ENCODE measurements around the gene ADAP1.
"Not testable (repeated sequence)": the region's sequence is repeated elsewhere in the genome, so short reads cannot be mapped to it uniquely, and the experiment has no call there.

Gene ADAP1, protein sequence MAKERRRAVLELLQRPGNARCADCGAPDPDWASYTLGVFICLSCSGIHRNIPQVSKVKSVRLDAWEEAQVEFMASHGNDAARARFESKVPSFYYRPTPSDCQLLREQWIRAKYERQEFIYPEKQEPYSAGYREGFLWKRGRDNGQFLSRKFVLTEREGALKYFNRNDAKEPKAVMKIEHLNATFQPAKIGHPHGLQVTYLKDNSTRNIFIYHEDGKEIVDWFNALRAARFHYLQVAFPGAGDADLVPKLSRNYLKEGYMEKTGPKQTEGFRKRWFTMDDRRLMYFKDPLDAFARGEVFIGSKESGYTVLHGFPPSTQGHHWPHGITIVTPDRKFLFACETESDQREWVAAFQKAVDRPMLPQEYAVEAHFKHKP

DNA sequence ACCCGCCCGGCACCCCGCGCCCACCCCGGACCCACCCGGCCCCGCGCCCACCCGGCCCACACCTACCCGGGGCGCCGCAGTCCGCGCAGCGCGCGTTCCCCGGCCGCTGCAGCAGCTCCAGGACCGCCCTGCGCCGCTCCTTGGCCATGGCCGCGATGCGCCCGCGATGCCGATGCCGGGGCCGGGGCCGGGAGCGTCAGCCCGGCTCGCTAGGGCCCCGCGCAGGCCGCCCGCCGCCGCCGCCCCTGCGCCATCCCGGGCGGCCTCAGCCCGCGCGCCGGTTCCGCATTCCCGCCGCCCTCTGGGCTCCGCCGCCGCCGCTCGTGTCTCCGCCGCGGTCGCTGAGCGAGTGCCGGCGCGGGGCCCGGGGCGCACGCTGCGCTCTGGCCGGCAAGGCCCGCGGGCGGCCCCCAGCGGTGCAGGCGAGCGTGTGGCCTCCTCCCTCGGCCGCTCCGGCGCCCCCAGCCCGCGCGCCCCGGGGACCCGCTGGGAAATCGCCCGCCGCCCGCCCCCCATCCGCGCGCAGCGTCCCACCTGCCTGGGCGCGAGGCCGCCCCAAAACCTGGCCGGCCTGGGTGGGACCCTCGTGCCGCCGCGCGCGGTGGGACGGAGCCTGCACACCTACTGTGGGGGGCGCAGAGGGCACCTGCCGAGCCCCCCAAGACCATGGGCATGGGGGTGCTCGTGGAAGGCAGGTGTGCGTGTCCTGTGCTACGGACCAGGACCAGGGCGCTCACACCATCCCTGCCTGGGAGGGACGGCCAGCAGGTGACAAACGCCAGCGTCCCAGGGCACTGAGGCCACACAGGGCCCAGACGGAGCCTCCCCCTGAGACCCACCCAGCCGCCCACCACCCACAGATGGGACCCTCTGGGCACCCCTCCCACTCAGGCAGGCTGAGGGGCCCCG is at the start of gene ADAP1:
ADAP1 (minus strand) TSS at position 351 of the 909 bp plus-strand sequence; CDS start at position 148, 203 bp downstream.
- no peaks in the 10 kb centered on the region for H3K9me3 ChIP-seq (ENCODE audit: control insufficient read depth, insufficient read depth, low read length)
- no peak within 1 kb of the TSS for H3K9ac ChIP-seq (ENCODE audit: low read depth, low read length)
- 0 out of 2 replicates have a peak, but pooled peaks cover 6% of the 10 kb centered on the region for H3K4me1 ChIP-seq (ENCODE audit: control insufficient read depth, insufficient read depth, low read length)
- no peak within 1 kb of the TSS for H3K27ac ChIP-seq (ENCODE audit: low read depth, low read length)
- H3K27me3 ChIP-seq (ENCODE audit: control insufficient read depth, insufficient read depth, low read length), result peaks cover 30% of the 10 kb centered on the region
- peak within 1 kb of the TSS; percentile 62 for H3K4me3 ChIP-seq (ENCODE audit: low read depth, low read length)
- H3K36me3 ChIP-seq (ENCODE audit: control insufficient read depth, insufficient read depth, low read length), result no peaks in the 10 kb centered on the region

DNA sequence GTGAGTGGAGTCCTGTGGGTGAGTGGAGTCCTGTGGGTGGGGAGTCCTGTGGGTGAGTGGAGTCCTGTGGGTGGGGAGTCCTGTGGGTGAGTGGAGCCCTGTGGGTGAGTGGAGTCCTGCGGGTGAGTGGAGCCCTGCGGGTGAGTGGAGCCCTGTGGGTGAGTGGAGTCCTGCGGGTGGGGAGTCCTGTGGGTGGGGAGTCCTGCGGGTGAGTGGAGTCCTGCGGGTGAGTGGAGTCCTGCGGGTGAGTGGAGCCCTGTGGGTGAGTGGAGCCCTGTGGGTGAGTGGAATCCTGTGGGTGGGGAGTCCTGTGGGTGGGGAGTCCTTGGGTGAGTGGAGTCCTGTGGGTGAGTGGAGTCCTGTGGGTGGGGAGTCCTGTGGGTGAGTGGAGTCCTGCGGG is 48.0 kb upstream of the ADAP1 start:
- H3K36me3 ChIP-seq (ENCODE audit: control insufficient read depth, insufficient read depth, low read length); H3K9ac ChIP-seq (ENCODE audit: low read depth, low read length); H3K9me3 ChIP-seq (ENCODE audit: control insufficient read depth, insufficient read depth, low read length); H3K4me1 ChIP-seq (ENCODE audit: control insufficient read depth, insufficient read depth, low read length); H3K27me3 ChIP-seq (ENCODE audit: control insufficient read depth, insufficient read depth, low read length); H3K4me3 ChIP-seq (ENCODE audit: low read depth, low read length); H3K27ac ChIP-seq (ENCODE audit: low read depth, low read length): not testable (repeated sequence)

DNA sequence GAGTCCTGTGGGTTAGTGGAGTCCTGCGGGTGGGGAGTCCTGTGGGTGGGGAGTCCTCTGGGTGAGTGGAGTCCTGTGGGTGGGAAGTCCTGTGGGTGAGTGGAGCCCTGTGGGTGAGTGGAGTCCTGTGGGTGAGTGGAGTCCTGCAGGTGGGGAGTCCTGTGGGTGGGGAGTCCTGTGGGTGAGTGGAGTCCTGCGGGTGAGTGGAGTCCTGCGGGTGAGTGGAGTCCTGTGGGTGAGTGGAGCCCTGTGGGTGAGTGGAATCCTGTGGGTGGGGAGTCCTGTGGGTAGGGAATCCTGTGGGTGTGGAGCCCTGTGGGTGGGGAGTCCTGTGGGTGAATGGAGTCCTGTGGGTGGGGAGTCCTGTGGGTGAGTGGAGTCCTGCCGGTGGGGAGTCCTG is 47.5 kb upstream of the ADAP1 start:
- not testable (repeated sequence) for H3K36me3 ChIP-seq (ENCODE audit: control insufficient read depth, insufficient read depth, low read length); H3K4me3 ChIP-seq (ENCODE audit: low read depth, low read length); H3K4me1 ChIP-seq (ENCODE audit: control insufficient read depth, insufficient read depth, low read length); H3K27ac ChIP-seq (ENCODE audit: low read depth, low read length); H3K27me3 ChIP-seq (ENCODE audit: control insufficient read depth, insufficient read depth, low read length); H3K9ac ChIP-seq (ENCODE audit: low read depth, low read length); H3K9me3 ChIP-seq (ENCODE audit: control insufficient read depth, insufficient read depth, low read length)

DNA sequence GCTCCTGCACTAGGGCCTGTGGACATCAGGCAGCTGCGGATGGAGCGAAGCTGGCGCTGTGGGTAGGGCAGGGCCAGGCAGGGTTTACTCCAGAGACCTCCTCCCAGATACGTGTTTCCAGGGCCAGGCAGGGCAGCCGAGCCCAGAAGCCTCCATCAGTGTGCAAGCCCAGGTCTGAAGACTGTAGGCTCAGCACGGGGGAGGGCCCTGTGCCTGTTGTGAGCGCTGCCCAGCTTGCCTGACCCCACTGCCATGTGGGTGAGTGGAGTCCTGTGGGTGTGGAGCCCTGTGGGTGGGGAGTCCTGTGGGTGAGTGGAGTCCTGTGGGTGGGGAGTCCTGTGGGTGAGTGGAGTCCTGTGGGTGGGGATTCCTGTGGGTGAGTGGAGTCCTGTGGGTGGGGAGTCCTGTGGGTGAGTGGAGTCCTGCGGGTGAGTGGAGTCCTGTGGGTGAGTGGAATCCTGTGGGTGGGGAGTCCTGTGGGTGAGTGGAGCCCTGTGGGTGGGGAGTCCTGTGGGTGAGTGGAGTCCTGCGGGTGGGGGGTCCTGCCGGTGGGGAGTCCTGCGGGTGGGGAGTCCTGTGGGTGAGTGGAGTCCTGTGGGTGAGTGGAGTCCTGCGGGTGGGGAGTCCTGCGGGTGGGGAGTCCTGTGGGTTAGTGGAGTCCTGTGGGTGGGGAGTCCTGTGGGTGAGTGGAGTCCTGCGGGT is 46.7 kb upstream of the ADAP1 start:
- not testable (repeated sequence) for H3K4me3 ChIP-seq (ENCODE audit: low read depth, low read length); H3K36me3 ChIP-seq (ENCODE audit: control insufficient read depth, insufficient read depth, low read length); H3K9ac ChIP-seq (ENCODE audit: low read depth, low read length); H3K27ac ChIP-seq (ENCODE audit: low read depth, low read length); H3K4me1 ChIP-seq (ENCODE audit: control insufficient read depth, insufficient read depth, low read length); H3K9me3 ChIP-seq (ENCODE audit: control insufficient read depth, insufficient read depth, low read length); H3K27me3 ChIP-seq (ENCODE audit: control insufficient read depth, insufficient read depth, low read length)

DNA sequence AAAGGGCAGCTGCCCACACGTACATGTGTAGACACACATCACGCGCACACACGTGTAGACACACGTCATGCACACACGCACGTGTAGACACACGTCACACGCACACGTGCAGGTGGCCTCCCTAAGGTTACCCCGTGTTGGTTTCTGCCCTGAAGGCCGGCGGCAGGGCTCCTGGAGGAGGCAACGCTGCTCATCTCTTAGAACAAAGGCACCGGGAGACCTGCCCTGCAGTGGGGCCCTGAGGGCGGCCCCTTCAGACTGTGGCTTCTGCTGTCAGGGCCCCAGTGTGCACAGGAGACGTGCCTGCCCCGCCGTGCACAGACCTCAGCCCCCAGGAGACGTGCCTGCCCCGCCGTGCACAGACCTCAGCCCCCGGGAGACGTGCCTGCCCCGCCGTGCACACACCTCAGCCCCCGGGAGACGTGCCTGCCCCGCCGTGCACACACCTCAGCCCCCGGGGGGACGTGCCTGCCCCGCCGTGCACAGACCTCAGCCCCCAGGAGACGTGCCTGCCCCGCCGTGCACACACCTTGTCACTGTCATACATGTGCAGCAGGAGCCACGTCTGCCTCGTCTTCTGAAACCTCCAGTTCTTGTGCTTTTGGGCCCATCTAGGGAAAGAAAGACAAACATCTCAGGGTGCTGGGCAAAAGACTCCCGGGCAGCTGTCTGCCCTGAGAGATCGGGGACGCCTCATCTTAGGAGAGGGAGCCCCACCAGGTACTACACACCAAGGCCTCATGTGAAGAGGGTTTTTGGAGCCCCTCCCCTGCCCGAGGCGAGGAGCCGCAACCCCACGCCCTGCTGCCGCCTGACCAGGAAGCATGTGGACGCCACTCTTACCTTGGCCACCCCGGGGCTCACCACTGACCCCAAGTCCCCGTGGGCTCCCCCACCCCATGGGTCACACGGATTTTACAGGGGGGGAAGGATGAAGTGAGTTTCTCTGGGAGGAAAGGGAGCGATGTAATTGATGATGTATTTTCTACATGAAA is 45.8 kb upstream of the ADAP1 start:
- Histone ChIP-seq H3K4me3 (ENCODE audit: low read depth, low read length) (no peak overlapping the region), H3K4me1 (ENCODE audit: control insufficient read depth, insufficient read depth, low read length) (no peaks in the 10 kb centered on the region), H3K27me3 (ENCODE audit: control insufficient read depth, insufficient read depth, low read length) (no peaks in the 10 kb centered on the region), H3K36me3 (ENCODE audit: control insufficient read depth, insufficient read depth, low read length) (0 out of 2 replicates have a peak, but pooled peaks cover 4% of the 10 kb centered on the region), H3K9ac (ENCODE audit: low read depth, low read length) (no peak overlapping the region), H3K27ac (ENCODE audit: low read depth, low read length) (no peak overlapping the region), H3K9me3 (ENCODE audit: control insufficient read depth, insufficient read depth, low read length) (no peaks in the 10 kb centered on the region)

DNA sequence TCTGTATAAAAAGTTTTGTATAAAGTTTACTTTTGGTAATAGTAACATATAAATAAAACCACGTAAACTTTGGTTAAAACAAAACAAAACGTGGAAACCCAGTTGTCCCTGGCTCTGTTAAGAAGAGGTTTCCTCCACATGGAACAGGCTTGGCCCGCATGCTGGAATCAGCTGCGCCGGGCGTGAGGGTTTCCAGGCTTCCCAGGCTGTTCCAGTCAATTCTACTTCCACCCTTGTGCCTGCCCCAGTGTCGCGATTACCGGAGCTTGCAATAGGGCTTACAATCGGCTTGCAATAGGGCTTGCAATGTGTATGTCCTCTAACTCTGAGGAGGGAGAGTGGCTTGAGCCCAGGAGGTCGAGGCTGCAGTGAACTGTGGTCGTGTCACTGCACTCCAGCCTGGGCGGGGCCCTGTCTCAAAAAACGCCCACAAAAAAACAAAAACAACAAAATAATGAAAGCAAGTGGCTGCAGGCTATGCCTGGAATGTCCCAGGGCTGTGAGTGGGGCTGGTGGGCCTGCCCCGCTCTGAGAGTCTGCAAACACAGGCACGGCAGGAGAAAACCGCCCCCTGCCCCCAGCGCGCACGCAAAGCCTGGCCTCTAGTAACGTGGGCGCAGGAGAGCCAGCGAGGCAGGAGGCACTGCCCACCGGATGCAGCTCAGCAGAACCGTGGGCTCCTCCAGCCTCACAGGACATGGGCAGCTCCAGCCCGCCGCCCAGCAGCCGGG is 44.8 kb upstream of the ADAP1 start:
- H3K27me3 ChIP-seq (ENCODE audit: control insufficient read depth, insufficient read depth, low read length), result no peaks in the 10 kb centered on the region
- H3K4me3 ChIP-seq (ENCODE audit: low read depth, low read length), result no peak overlapping the region
- no peak overlapping the region for H3K9ac ChIP-seq (ENCODE audit: low read depth, low read length)
- H3K9me3 ChIP-seq (ENCODE audit: control insufficient read depth, insufficient read depth, low read length), result no peaks in the 10 kb centered on the region
- H3K36me3 ChIP-seq (ENCODE audit: control insufficient read depth, insufficient read depth, low read length), result 0 out of 2 replicates have a peak, but pooled peaks cover 4% of the 10 kb centered on the region
- no peak overlapping the region for H3K27ac ChIP-seq (ENCODE audit: low read depth, low read length)
- H3K4me1 ChIP-seq (ENCODE audit: control insufficient read depth, insufficient read depth, low read length), result no peaks in the 10 kb centered on the region

DNA sequence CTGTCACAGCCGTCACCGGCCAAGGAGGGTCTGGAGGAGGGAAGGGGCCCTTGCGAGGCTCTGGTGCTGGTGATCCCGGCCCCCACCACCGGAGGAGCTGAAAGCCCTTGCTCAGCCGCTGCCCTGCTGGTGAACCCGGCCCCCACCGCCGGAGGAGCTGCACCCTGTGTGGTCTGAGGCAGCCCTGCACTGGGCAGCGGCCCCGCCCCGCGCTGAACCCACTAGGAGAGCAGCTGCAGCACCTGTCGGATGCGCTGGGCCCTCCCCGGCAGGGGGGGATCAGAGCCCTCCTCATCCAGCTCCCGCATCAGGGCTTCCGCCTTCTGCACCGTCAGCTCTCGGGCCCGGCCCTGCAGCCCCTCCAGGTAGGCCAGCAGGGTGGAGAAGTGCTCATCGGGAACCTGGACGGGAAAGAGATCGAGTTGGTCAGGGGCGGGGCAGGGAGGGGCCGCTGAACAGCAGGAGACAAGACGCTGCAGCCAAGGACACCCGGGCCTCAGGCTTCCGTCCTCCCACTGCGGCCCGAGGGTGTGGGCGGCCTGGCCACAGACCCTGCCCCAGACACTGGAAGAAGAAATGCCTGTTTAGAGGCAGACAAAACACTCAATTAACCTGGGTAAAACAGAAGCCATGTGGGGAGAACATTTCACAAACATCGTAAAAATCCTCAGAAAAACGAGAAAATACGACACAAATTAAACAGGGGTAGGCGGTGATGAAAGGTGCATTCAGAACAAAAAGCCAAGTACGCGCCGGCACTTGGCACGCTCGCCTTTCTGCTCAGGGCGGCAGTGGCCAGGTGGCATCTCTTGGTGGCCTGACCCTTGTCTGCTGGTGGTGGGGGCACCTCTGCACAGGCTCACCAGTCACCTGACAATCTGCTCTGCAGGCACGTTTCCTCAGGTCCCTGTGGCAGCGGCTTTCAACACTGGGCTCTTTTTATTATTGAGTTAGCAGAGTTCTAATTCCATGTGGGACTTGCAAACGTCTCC is 43.2 kb upstream of the ADAP1 start:
- H3K4me1 ChIP-seq (ENCODE audit: control insufficient read depth, insufficient read depth, low read length), result no peaks in the 10 kb centered on the region
- H3K27ac ChIP-seq (ENCODE audit: low read depth, low read length), result no peak overlapping the region
- H3K9me3 ChIP-seq (ENCODE audit: control insufficient read depth, insufficient read depth, low read length), result no peaks in the 10 kb centered on the region

DNA sequence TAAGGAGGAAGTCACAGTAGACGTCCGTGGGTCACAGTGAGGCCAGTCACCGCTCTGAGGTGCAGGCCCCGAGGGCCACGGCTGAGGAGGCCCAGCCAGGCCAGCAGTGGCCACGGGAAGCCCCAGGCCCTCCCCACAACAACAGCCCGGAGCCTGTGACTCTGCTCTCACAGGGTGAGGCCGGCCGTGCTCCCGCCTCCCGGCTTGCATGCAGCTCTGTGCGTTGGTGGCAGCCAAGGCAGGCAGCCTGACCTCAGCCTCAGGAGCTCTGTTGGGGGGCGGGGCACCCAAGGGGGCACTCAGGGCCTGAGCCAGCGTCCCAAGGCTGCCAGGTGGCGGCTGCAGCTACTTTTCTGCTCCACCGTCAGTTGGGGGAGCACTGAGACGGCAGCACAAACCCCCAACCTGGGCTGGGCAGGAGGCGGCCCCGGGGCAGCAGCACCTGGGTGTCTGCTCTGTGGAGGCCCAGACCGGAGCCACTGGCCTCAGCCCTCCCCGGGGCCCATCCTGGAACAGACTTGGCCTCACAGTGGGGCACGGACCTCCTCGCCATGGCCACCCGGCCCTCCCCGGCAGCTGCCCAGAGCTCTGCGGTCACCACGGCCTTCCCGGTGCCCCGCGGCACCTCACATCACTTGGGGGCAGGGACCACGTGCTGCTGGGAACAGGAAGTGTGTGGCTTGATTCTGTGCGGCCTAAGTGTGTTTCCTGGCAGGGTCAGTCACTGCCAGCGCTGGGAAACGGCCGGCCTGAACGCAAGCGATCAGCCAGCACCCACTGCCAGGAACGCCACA is 41.8 kb upstream of the ADAP1 start:
- Histone ChIP-seq H3K9ac (ENCODE audit: low read depth, low read length) (no peak overlapping the region), H3K9me3 (ENCODE audit: control insufficient read depth, insufficient read depth, low read length) (no peaks in the 10 kb centered on the region), H3K27me3 (ENCODE audit: control insufficient read depth, insufficient read depth, low read length) (no peaks in the 10 kb centered on the region), H3K27ac (ENCODE audit: low read depth, low read length) (no peak overlapping the region), H3K36me3 (ENCODE audit: control insufficient read depth, insufficient read depth, low read length) (0 out of 2 replicates have a peak, but pooled peaks cover 4% of the 10 kb centered on the region), H3K4me1 (ENCODE audit: control insufficient read depth, insufficient read depth, low read length) (no peaks in the 10 kb centered on the region), H3K4me3 (ENCODE audit: low read depth, low read length) (no peak overlapping the region)

More for the DNA sequence above, 43.2 kb upstream of the ADAP1 start:
- no peak overlapping the region for H3K9ac ChIP-seq (ENCODE audit: low read depth, low read length)
- H3K27me3 ChIP-seq (ENCODE audit: control insufficient read depth, insufficient read depth, low read length), result no peaks in the 10 kb centered on the region
- H3K36me3 ChIP-seq (ENCODE audit: control insufficient read depth, insufficient read depth, low read length), result 0 out of 2 replicates have a peak, but pooled peaks cover 4% of the 10 kb centered on the region
- no peak overlapping the region for H3K4me3 ChIP-seq (ENCODE audit: low read depth, low read length)
